ENCODE data around the gene PRDM9.
"Not testable (repeated sequence)": the region's sequence is repeated elsewhere in the genome, so short reads cannot be mapped to it uniquely, and the experiment has no call there.

- TF ChIP-seq CTCF (IDR thresholded peaks at IDR 0.05; ENCODE audit: low read depth, low read length, poor library complexity, severe bottlenecking); EZH2phosphoT487 (IDR thresholded peaks at IDR 0.05; ENCODE audit: borderline replicate concordance, low read length): not testable (repeated sequence)
Measured at GRCh38 chr5:23527216-23527920, 20.0 kb downstream of the PRDM9 start.

All from DOHH2 (cell line).